Fibroblast of lung (primary cell): ENCODE results near the gene TTC3. TPM values are rescaled to one million over a fixed set of nuclear protein-coding genes. Genes with fewer than 3 reads are reported as not detected.

ENCODE experiments used
- DNase-seq, 2 donors: peaks; one replicate each; pipeline versions ENCODE4 v3.0.0 to v3.0.0-alpha.2; 2010; ENCODE audit warnings: low read depth in 2 of 2
- H2AFZ ChIP-seq: 2 replicates; pipeline ENCODE4 v1.5.1; 2012; ENCODE audit warnings: low read length, control low read depth, inconsistent platforms
- H3K27ac ChIP-seq: 2 replicates; pipeline ENCODE4 v1.5.1; 2011; ENCODE audit warnings: low read length, control low read depth; ENCODE audit not compliant: insufficient read depth
- H3K27me3 ChIP-seq: 2 replicates; pipeline ENCODE4 v1.5.1; 2011; ENCODE audit warnings: mild to moderate bottlenecking, low read length; ENCODE audit not compliant: control insufficient read depth, insufficient read depth
- H3K36me3 ChIP-seq: 2 replicates; pipeline ENCODE4 v1.5.1; 2011; ENCODE audit warnings: low read length; ENCODE audit not compliant: control insufficient read depth, insufficient read depth
- H3K4me1 ChIP-seq: 2 replicates; pipeline ENCODE4 v1.5.1; 2011; ENCODE audit warnings: low read length; ENCODE audit not compliant: control insufficient read depth, insufficient read depth; ENCODE audit errors: extremely low read depth
- H3K4me2 ChIP-seq: 2 replicates; pipeline ENCODE4 v1.5.1; 2011; ENCODE audit warnings: low read length, control low read depth; ENCODE audit not compliant: insufficient read depth; ENCODE audit errors: extremely low read depth
- H3K4me3 ChIP-seq, 4 experiments: fragments of 200-600 bp in 1 of 4; sonication (generic) in 1 of 4; replicated peaks in 1 of 4; 2 replicates each; pipeline ENCODE4 v1.5.1; 2011 to 2016; ENCODE audit warnings: low read length in 4 of 4, low read depth in 3 of 4, mild to moderate bottlenecking in 3 of 4, control low read depth in 2 of 4, inconsistent platforms in 1 of 4, mixed read lengths in 1 of 4; ENCODE audit not compliant: insufficient read depth in 1 of 4; ENCODE audit errors: control extremely low read depth in 1 of 4
- H3K79me2 ChIP-seq: 2 replicates; pipeline ENCODE4 v1.5.1; 2012; ENCODE audit warnings: mild to moderate bottlenecking, low read length, inconsistent platforms; ENCODE audit not compliant: control insufficient read depth, insufficient read depth
- H3K9ac ChIP-seq: 2 replicates; pipeline ENCODE4 v1.5.1; 2011; ENCODE audit warnings: mild to moderate bottlenecking, low read length, control low read depth; ENCODE audit not compliant: insufficient read depth
- H3K9me3 ChIP-seq: 2 replicates; pipeline ENCODE4 v1.5.1; 2012; ENCODE audit warnings: low read depth, low read length; ENCODE audit not compliant: control insufficient read depth, insufficient read depth
- H4K20me1 ChIP-seq: 2 replicates; pipeline ENCODE4 v1.5.1; 2011; ENCODE audit warnings: low read length; ENCODE audit not compliant: control insufficient read depth, insufficient read depth; ENCODE audit errors: extremely low read depth
- EZH2 ChIP-seq: IDR thresholded peaks from 2 replicates; pipeline ENCODE4 v1.5.1; 2012; ENCODE audit warnings: low read length, control low read depth, mild to moderate bottlenecking; ENCODE audit errors: missing control alignments
- polyA plus RNA-seq, 2 donors: library from polyadenylated mRNA; depleted of rRNA in 1 of 2; stranded (reverse) in 1 of 2; unstranded in 1 of 2; fragments of >200 nt; gene quantifications; 2 replicates each; pipeline ENCODE4 v1.2.1, GENCODE V29; 2011 to 2012; ENCODE audit warnings: missing spikeins in 1 of 2
- total RNA-seq: library from RNA; depleted of rRNA; stranded (reverse); fragments of >200 nt; gene quantifications from 2 replicates; pipeline ENCODE4 v1.2.1, GENCODE V29; 2014
- TF ChIP-seq, protein P1 (sequence below), 2 donors: IDR thresholded peaks in 1 of 2; conservative IDR thresholded peaks in 1 of 2; 1 replicate in 1 of 2; 2 replicates in 1 of 2; pipeline ENCODE4 v1.5.1; 2011 to 2012; ENCODE audit warnings: low read length in 2 of 2, control low read depth in 1 of 2, inconsistent platforms in 1 of 2, low read depth in 1 of 2, mild to moderate bottlenecking in 1 of 2

The TTC3 gene
- total and polyA plus RNA-seq, 2 donors (not counting 1 experiment from before 2014, with no cell fraction given), result 121 to 224 TPM

GRCh38 chr21:37232274-37233018 lies 159.4 kb downstream of the TTC3 start:
- DNase-seq, result no peak
- H3K27me3 ChIP-seq, result no peaks in the 10 kb centered on the region
- no peak overlapping the region for H3K4me2 ChIP-seq
- no peaks in the 10 kb centered on the region for H4K20me1 ChIP-seq
- no peak overlapping the region for H3K27ac ChIP-seq
- TF ChIP-seq EZH2, result no peak
- TF ChIP-seq, protein P1, sequence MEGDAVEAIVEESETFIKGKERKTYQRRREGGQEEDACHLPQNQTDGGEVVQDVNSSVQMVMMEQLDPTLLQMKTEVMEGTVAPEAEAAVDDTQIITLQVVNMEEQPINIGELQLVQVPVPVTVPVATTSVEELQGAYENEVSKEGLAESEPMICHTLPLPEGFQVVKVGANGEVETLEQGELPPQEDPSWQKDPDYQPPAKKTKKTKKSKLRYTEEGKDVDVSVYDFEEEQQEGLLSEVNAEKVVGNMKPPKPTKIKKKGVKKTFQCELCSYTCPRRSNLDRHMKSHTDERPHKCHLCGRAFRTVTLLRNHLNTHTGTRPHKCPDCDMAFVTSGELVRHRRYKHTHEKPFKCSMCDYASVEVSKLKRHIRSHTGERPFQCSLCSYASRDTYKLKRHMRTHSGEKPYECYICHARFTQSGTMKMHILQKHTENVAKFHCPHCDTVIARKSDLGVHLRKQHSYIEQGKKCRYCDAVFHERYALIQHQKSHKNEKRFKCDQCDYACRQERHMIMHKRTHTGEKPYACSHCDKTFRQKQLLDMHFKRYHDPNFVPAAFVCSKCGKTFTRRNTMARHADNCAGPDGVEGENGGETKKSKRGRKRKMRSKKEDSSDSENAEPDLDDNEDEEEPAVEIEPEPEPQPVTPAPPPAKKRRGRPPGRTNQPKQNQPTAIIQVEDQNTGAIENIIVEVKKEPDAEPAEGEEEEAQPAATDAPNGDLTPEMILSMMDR (conservative IDR thresholded peaks at IDR 0.05 in 1 of 2, IDR thresholded peaks at IDR 0.05 in 1 of 2; ENCODE audit: low read depth in 1 of 2, low read length in 2 of 2), result no peak
- H2AFZ ChIP-seq, result no peak overlapping the region
- no peak overlapping the region for H3K9ac ChIP-seq
- H3K36me3 ChIP-seq, result peaks cover 27% of the 10 kb centered on the region
- no peak overlapping the region for H3K4me3 ChIP-seq
- H3K79me2 ChIP-seq, result no peaks in the 10 kb centered on the region
- no peaks in the 10 kb centered on the region for H3K9me3 ChIP-seq
- no peaks in the 10 kb centered on the region for H3K4me1 ChIP-seq

DNA sequence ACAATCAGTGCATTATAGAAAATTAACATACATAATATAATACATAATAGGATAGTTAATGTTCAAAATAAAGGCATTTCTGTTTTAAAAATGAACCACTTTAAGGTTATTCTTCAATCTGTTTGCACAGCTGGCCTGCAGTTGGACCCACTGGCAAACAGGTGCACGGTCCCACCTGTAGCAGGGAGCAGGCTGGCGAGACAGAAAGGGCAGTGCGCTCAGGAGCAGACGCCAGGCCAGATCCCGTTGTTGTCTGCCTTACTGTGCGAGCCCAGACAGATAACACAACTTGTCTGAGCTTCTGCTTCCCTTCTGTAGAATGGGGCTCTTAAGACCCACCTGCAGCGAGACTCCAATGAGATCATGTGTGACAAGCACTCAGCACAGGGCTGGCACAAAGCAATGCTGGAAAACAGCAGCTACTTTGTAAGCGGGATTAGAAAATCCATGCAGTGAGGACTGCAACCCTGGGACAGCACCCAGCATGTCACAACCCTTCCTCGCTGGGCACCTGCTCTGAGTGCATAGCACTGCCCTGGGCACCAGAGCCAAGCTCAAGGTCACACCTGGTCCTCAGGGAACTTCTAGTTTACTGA lies 160.6 kb downstream of the TTC3 start:
- Histone ChIP-seq H2AFZ (no peak overlapping the region), H3K4me1 (no peaks in the 10 kb centered on the region), H3K27me3 (no peaks in the 10 kb centered on the region), H3K4me3 (no peak overlapping the region), H3K9ac (no peak overlapping the region), H3K4me2 (no peak overlapping the region), H3K9me3 (no peaks in the 10 kb centered on the region), H4K20me1 (no peaks in the 10 kb centered on the region), H3K27ac (no peak overlapping the region), H3K36me3 (peaks cover 17% of the 10 kb centered on the region), H3K79me2 (no peaks in the 10 kb centered on the region)
- no peak for DNase-seq
- TF ChIP-seq EZH2, result no peak

DNA sequence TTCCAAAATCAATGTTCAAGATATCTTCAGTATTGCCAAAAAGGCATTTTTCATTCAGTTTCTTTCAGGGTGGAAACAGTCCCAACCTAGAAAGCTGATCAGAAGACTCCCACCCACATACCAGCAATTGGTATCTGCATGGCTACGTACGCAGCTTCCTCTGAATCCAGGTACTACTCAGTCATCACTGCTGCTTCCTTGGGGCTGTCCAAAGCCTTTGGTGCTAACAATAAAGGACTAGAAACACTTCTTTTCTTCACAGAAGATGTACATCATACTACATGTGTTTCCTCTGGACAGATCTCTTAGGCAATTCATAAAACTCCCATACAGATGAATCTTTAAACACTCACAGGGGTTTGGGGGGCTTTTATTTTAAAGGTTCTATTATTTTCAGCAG lies 164.3 kb downstream of the TTC3 start:
- no peak for TF ChIP-seq EZH2
- TF ChIP-seq, protein P1 (conservative IDR thresholded peaks at IDR 0.05 in 1 of 2, IDR thresholded peaks at IDR 0.05 in 1 of 2; ENCODE audit: low read depth in 1 of 2, low read length in 2 of 2), result no peak
- Histone ChIP-seq H3K27me3 (no peaks in the 10 kb centered on the region), H3K79me2 (peaks cover 6% of the 10 kb centered on the region), H3K4me2 (no peak overlapping the region), H3K27ac (no peak overlapping the region), H3K4me1 (no peaks in the 10 kb centered on the region), H2AFZ (no peak overlapping the region), H3K9me3 (no peaks in the 10 kb centered on the region), H3K4me3 (no peak overlapping the region), H4K20me1 (no peaks in the 10 kb centered on the region), H3K9ac (no peak overlapping the region), H3K36me3 (peaks cover 8% of the 10 kb centered on the region)
- DNase-seq, result no peak
